ENCODE data around the gene MMP14. TPM values are rescaled to one million over a fixed set of nuclear protein-coding genes. Genes with fewer than 3 reads are reported as not detected.

Gene MMP14
- total RNA-seq = 92.7 and 162 TPM in 2 replicates

GRCh38 chr14:22836301-22837113 is at the start of gene MMP14:
Gene MMP14 (plus strand): TSS chr14:22836585. CDS start chr14:22836818, 233 bp downstream.

GRCh38 chr14:22814941-22815713 is 21.3 kb upstream of the MMP14 start, which contains the start of gene SLC7A7:
Gene SLC7A7 (minus strand): TSS chr14:22815435. CDS start chr14:22813398, 2,037 bp downstream.

GRCh38 chr14:22829661-22830442 is 6.5 kb upstream of the MMP14 start, which contains the start of gene MRPL52:
Gene MRPL52 (plus strand): TSS chr14:22829887. CDS start chr14:22829913, 26 bp downstream.

GRCh38 chr14:22871224-22872032 is 35.0 kb downstream of the MMP14 start, which contains the start of gene LRP10:
Gene LRP10 (plus strand): TSS chr14:22871740. CDS start chr14:22872304, 564 bp downstream.

GRCh38 chr14:22883173-22883976 is 47.0 kb downstream of the MMP14 start, which contains the start of gene REM2:
Gene REM2 (plus strand): TSS chr14:22883222. CDS start chr14:22883288, 66 bp downstream.

Small RNAs within 50 kb of the gene (small RNA-seq; reads per million reads assigned to genes)
- not detected for gene RF00019

Other genes with a start within 250 kb of the MMP14 start
- 141 and 360 TPM in 2 replicates for gene DAD1, start 247.4 kb upstream of the MMP14 start, total RNA-seq
- gene ABHD4, start 238.3 kb upstream of the MMP14 start, total RNA-seq = 13.0 and 18.1 TPM in 2 replicates
- not detected in 2 replicates for gene OR6J1, start 192.2 kb upstream of the MMP14 start, total RNA-seq
- 52.7 and 69.9 TPM in 2 replicates for gene OXA1L, start 69.9 kb upstream of the MMP14 start, total RNA-seq
- gene SLC7A7, start 21.1 kb upstream of the MMP14 start, total RNA-seq = 3.5 and 28.5 TPM in 2 replicates
- gene MRPL52, start 6.7 kb upstream of the MMP14 start, total RNA-seq = 36.9 and 64.4 TPM in 2 replicates
- 77.7 and 107 TPM in 2 replicates for gene LRP10, start 35.2 kb downstream of the MMP14 start, total RNA-seq
- 0.39 TPM in 1 of 2 replicates, not detected in the other for gene REM2, start 46.6 kb downstream of the MMP14 start, total RNA-seq
- gene RBM23, start 82.6 kb downstream of the MMP14 start, total RNA-seq = 79.3 and 117 TPM in 2 replicates
- 50.6 and 88.8 TPM in 2 replicates for gene PRMT5, start 92.8 kb downstream of the MMP14 start, total RNA-seq
- 36.1 and 69.9 TPM in 2 replicates for gene HAUS4, start 120.5 kb downstream of the MMP14 start, total RNA-seq
- gene AJUBA, start 146.0 kb downstream of the MMP14 start, total RNA-seq = 31.0 and 70.4 TPM in 2 replicates
- 22.4 and 23.3 TPM in 2 replicates for gene C14orf93, start 173.6 kb downstream of the MMP14 start, total RNA-seq
- gene PSMB5, start 198.3 kb downstream of the MMP14 start, total RNA-seq = 157 and 196 TPM in 2 replicates
- gene PSMB11, start 205.6 kb downstream of the MMP14 start, total RNA-seq = not detected in 2 replicates
- 4.7 and 6.7 TPM in 2 replicates for gene CDH24, start 220.9 kb downstream of the MMP14 start, total RNA-seq